Measurements from ENCODE around the gene ASIC5. TPM values are rescaled to one million over a fixed set of nuclear protein-coding genes. Genes with fewer than 3 reads are reported as not detected.

The ASIC5 gene
- polyA plus RNA-seq, 1 of the 3 experiments (the other 2 are of a cell fraction): not detected

DNA sequence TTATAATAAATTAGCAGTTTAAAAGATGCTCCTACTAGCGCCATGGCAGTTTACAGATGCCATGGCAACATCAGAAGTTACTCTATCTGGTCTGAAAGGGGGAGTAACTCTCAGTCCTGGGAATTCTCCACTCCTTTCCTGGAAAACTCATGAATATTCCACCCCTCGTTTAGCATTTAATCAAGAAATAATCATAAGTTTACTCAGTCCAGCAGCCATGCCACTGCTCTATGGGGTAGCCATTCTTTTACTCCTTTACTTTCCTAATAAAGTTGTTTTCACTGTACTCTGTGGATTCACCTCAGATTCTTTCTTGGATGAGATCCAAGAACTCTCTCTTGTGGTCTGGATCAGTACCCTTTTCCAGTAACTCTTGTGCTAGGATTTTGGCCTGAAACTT, 55.0 kb downstream of the ASIC5 start:
- WGBS (ENCODE audit: low lambda C conversion rate): 58% methylated on average over 2 of the region's 2 CpGs
- CTCF ChIA-PET: interaction anchor here (1.1 to 4.0 kb wide), 9 partner anchors 10 to 407 kb away, joined by 3 to 28 read pairs (median 5); partner anchors contain the start of gene CTSO

More for the DNA sequence above, 55.0 kb downstream of the ASIC5 start:
- no peak overlapping the region for H3K9ac ChIP-seq
- H2AFZ ChIP-seq (ENCODE audit: low read depth): peak overlapping the region; percentile 60; the same call in 1 of the 2 replicates
- H3K27me3 ChIP-seq (ENCODE audit: insufficient read depth): peaks cover 7% of the 10 kb centered on the region; the same call in 1 of the 2 replicates
- H3K36me3 ChIP-seq (replicated peaks in 1 of 2; ENCODE audit: control insufficient read depth in 1 of 2, insufficient read depth in 2 of 2, low read length in 1 of 2): no peaks in the 10 kb centered on the region
- H3K9me2 ChIP-seq: no peaks in the 10 kb centered on the region
- H3K4me1 ChIP-seq (ENCODE audit: control insufficient read depth in 1 of 2, insufficient read depth in 2 of 2, low read depth in 1 of 2, low read length in 1 of 2): peaks cover 3 to 4% of the 10 kb centered on the region in 2 experiments; a peak in 1 of 4 replicates
- H3F3A ChIP-seq (replicated peaks; ENCODE audit: insufficient read depth): no peaks in the 10 kb centered on the region
- POLR2A ChIA-PET: no interaction called here
- no peak for DNase-seq
- H3K9me3 ChIP-seq: no peaks in the 10 kb centered on the region
- H3K79me2 ChIP-seq (ENCODE audit: insufficient read depth): no peaks in the 10 kb centered on the region
- H3K27ac ChIP-seq (ENCODE audit: low read depth in 2 of 2, low read length in 1 of 2): no peak overlapping the region
- no peaks in the 10 kb centered on the region for H4K20me1 ChIP-seq (ENCODE audit: insufficient read depth)
- TF ChIP-seq, protein P1, sequence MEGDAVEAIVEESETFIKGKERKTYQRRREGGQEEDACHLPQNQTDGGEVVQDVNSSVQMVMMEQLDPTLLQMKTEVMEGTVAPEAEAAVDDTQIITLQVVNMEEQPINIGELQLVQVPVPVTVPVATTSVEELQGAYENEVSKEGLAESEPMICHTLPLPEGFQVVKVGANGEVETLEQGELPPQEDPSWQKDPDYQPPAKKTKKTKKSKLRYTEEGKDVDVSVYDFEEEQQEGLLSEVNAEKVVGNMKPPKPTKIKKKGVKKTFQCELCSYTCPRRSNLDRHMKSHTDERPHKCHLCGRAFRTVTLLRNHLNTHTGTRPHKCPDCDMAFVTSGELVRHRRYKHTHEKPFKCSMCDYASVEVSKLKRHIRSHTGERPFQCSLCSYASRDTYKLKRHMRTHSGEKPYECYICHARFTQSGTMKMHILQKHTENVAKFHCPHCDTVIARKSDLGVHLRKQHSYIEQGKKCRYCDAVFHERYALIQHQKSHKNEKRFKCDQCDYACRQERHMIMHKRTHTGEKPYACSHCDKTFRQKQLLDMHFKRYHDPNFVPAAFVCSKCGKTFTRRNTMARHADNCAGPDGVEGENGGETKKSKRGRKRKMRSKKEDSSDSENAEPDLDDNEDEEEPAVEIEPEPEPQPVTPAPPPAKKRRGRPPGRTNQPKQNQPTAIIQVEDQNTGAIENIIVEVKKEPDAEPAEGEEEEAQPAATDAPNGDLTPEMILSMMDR (IDR thresholded peaks at IDR 0.05): no peak
- TF ChIP-seq, protein P2, sequence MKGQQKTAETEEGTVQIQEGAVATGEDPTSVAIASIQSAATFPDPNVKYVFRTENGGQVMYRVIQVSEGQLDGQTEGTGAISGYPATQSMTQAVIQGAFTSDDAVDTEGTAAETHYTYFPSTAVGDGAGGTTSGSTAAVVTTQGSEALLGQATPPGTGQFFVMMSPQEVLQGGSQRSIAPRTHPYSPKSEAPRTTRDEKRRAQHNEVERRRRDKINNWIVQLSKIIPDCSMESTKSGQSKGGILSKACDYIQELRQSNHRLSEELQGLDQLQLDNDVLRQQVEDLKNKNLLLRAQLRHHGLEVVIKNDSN (IDR thresholded peaks at IDR 0.05; ENCODE audit: borderline replicate concordance, low read depth): no peak
- TF ChIP-seq ZBTB33 (IDR thresholded peaks at IDR 0.05; ENCODE audit: borderline replicate concordance, low read depth): no peak
- no peak for TF ChIP-seq GATA2 (CRISPR knock-in tag; IDR thresholded peaks at IDR 0.05)
- TF ChIP-seq FOXM1 (IDR thresholded peaks at IDR 0.05; ENCODE audit: low read depth): no peak
- no peak for TF ChIP-seq PBX3 (IDR thresholded peaks at IDR 0.05)
- no peak for TF ChIP-seq REST (IDR thresholded peaks at IDR 0.05; ENCODE audit: low read depth, low read length)
- no peak for TF ChIP-seq NFIC (IDR thresholded peaks at IDR 0.05; ENCODE audit: borderline replicate concordance)
- H3K4me2 ChIP-seq: no peak overlapping the region
- no peak overlapping the region for H3K4me3 ChIP-seq (ENCODE audit: low read depth in 2 of 2, low read length in 1 of 2)
